Activated naive CD8-positive, alpha-beta T cell treated with anti-CD3 and anti-CD28 coated beads, Interleukin-2, amount 50 U/mL, for 16 hours (primary cell): Measurements from ENCODE around the gene BARX1.
"Not testable (repeated sequence)": the region's sequence is repeated elsewhere in the genome, so short reads cannot be mapped to it uniquely, and the experiment has no call there.

ENCODE experiments used
- DNase-seq: peaks from one replicate; pipeline ENCODE4 v3.0.0-alpha.2; 2020; ENCODE audit warnings: low read depth, low spot score

BARX1 gene

GRCh38 chr9:93951655-93952118 is 3.5 kb downstream of the BARX1 start:
- DNase-seq: no peak

GRCh38 chr9:93950619-93951601 is 4.2 kb downstream of the BARX1 start:
- DNase-seq: no peak

- DNase-seq: no peak
Observed at GRCh38 chr9:93949694-93950449, 5.3 kb downstream of the BARX1 start.

GRCh38 chr9:93949073-93949693 is 6.0 kb downstream of the BARX1 start:
- DNase-seq: no peak

GRCh38 chr9:93948441-93949072 is 6.6 kb downstream of the BARX1 start:
- DNase-seq: no peak

- no peak for DNase-seq
Observed at GRCh38 chr9:93947409-93948070, 7.6 kb downstream of the BARX1 start.

- DNase-seq: no peak
Observed at GRCh38 chr9:93946338-93946712, 8.8 kb downstream of the BARX1 start.

- DNase-seq: no peak
Observed at GRCh38 chr9:93945400-93946337, 9.5 kb downstream of the BARX1 start.

- DNase-seq: no peak
Observed at GRCh38 chr9:93944011-93944410, 11.1 kb downstream of the BARX1 start.

- DNase-seq: no peak
Observed at GRCh38 chr9:93942161-93942560, 13.0 kb downstream of the BARX1 start.

GRCh38 chr9:93941493-93941892 is 13.7 kb downstream of the BARX1 start:
- no peak for DNase-seq

GRCh38 chr9:93940951-93941350 is 14.2 kb downstream of the BARX1 start:
- no peak for DNase-seq

- not testable (repeated sequence) for DNase-seq
Observed at GRCh38 chr9:93939589-93939988, 15.6 kb downstream of the BARX1 start.

- DNase-seq: no peak
Observed at GRCh38 chr9:93937193-93937592, 18.0 kb downstream of the BARX1 start.

- no peak for DNase-seq
Observed at GRCh38 chr9:93931905-93932304, 23.2 kb downstream of the BARX1 start.

GRCh38 chr9:93930070-93930469 is 25.1 kb downstream of the BARX1 start:
- no peak for DNase-seq

- DNase-seq: no peak
Observed at GRCh38 chr9:93929231-93929630, 25.9 kb downstream of the BARX1 start.

GRCh38 chr9:93922535-93922934 is 32.6 kb downstream of the BARX1 start:
- DNase-seq: no peak

GRCh38 chr9:93920131-93920800 is 34.9 kb downstream of the BARX1 start:
- no peak for DNase-seq
